ENCODE data around the gene ADA.
"Not testable (repeated sequence)": the region's sequence is repeated elsewhere in the genome, so short reads cannot be mapped to it uniquely, and the experiment has no call there.

ADA gene

GRCh38 chr20:44597930-44598329, 53.6 kb downstream of the ADA start:
- DNase-seq, result no peak

GRCh38 chr20:44597516-44597915, 54.0 kb downstream of the ADA start:
- no peak for DNase-seq

- DNase-seq, result no peak
Measured at GRCh38 chr20:44596876-44597275, 54.6 kb downstream of the ADA start.

GRCh38 chr20:44596010-44596409, 55.5 kb downstream of the ADA start:
- DNase-seq, result no peak

GRCh38 chr20:44594730-44595129, 56.8 kb downstream of the ADA start:
- DNase-seq, result no peak

- no peak for DNase-seq
Measured at GRCh38 chr20:44593751-44594150, 57.7 kb downstream of the ADA start.

GRCh38 chr20:44592366-44592765, 59.1 kb downstream of the ADA start:
- no peak for DNase-seq

GRCh38 chr20:44590980-44591778, 60.3 kb downstream of the ADA start:
- no peak for DNase-seq

- DNase-seq, result no peak
Measured at GRCh38 chr20:44589537-44589936, 62.0 kb downstream of the ADA start.

GRCh38 chr20:44588321-44588720, 63.2 kb downstream of the ADA start:
- DNase-seq, result not testable (repeated sequence)

GRCh38 chr20:44587035-44587980, 64.2 kb downstream of the ADA start:
- DNase-seq, result no peak

- no peak for DNase-seq
Measured at GRCh38 chr20:44586289-44586911, 65.1 kb downstream of the ADA start.

GRCh38 chr20:44585057-44585963, 66.2 kb downstream of the ADA start:
- DNase-seq, result no peak

- no peak for DNase-seq
Measured at GRCh38 chr20:44584162-44584561, 67.3 kb downstream of the ADA start.

GRCh38 chr20:44583157-44583556, 68.3 kb downstream of the ADA start:
- DNase-seq, result no peak

- DNase-seq, result no peak
Measured at GRCh38 chr20:44582311-44583025, 69.0 kb downstream of the ADA start, which contains the start of gene PKIG. Gene PKIG (plus strand): TSS chr20:44582579. CDS start chr20:44614557, 31,978 bp downstream.

GRCh38 chr20:44581515-44581914, 70.0 kb downstream of the ADA start:
- no peak for DNase-seq

- no peak for DNase-seq
Measured at GRCh38 chr20:44580581-44581268, 70.8 kb downstream of the ADA start.

- DNase-seq, result no peak
Measured at GRCh38 chr20:44579313-44580081, 72.0 kb downstream of the ADA start.

- no peak for DNase-seq
Measured at GRCh38 chr20:44576297-44576696, 75.2 kb downstream of the ADA start.

Data from NCI-H774 (cell line).